ENCODE results near the gene KLK8.
"Not testable (repeated sequence)": the region's sequence is repeated elsewhere in the genome, so short reads cannot be mapped to it uniquely, and the experiment has no call there.

The KLK8 gene

GRCh38 chr19:50981587-50982146, 19.7 kb downstream of the KLK8 start:
- DNase-seq (ENCODE audit: low spot score): no peak

- DNase-seq (ENCODE audit: low spot score): no peak
Measured at GRCh38 chr19:50980208-50980607, 21.2 kb downstream of the KLK8 start.

- no peak for DNase-seq (ENCODE audit: low spot score)
Measured at GRCh38 chr19:50979758-50980157, 21.6 kb downstream of the KLK8 start.

- DNase-seq (ENCODE audit: low spot score): no peak
Measured at GRCh38 chr19:50978772-50979390, 22.5 kb downstream of the KLK8 start.

DNA sequence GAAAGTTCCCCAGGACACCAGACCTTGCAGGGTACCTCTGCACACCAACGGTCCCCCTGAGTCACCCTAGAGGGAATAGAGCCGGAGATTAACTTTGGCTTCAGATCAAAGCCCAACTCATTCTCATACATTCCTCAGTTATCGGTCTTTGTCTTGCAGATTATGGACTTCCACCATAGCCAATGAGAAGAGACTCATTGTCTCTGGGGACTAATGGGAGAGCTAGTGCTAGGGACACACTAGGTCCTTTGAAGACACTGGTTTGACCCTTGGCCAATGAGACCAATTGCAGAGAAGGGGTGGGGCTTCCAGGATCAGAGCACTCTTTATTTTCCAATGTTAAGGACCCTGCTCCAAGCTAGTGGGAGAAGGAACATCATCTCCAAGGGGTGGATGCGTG, 23.8 kb downstream of the KLK8 start:
- DNase-seq (ENCODE audit: low spot score): no peak

GRCh38 chr19:50975766-50976165, 25.6 kb downstream of the KLK8 start:
- no peak for DNase-seq (ENCODE audit: low spot score)

DNA sequence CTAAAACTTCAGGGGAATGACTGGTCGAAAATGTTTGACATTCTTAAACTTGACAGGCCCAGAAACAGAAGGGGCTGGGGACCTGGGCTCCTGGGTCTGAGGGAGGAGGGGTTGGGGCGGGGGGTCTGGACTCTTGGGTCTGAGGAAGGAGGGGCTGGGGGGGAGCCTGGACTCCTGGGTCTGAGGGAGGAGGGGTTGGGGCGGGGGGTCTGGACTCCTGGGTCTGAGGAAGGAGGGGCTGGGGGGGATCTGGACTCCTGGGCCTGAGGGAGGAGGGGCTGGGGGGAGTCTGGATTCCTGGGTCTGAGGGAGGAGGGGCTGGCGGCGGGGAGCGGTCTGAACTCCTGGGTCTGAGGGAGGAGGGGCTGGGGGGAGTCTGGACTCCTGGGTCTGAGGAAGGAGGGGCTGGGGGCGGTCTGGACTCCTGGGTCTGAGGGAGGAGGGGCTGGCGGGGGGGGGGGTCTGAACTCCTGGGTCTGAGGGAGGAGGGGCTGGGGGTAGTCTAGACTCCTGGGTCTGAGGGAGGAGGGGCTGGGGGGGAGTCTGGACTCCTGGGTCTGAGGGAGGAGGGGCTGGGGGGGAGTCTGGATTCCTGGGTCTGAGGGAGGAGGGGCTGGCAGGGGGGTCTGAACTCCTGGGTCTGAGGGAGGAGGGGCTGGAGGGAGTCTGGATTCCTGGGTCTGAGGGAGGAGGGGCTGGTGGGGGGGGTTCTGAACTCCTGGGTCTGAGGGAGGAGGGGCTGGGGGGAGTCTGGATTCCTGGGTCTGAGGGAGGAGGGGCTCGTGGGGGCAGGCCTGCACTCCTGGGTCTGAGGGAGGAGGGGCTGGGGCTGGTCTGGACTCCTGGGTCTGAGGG, 26.5 kb downstream of the KLK8 start:
- no peak for DNase-seq (ENCODE audit: low spot score)

GRCh38 chr19:50972795-50973376, 28.5 kb downstream of the KLK8 start:
- no peak for DNase-seq (ENCODE audit: low spot score)

GRCh38 chr19:50969810-50970209, 31.6 kb downstream of the KLK8 start:
- DNase-seq (ENCODE audit: low spot score): not testable (repeated sequence)

DNA sequence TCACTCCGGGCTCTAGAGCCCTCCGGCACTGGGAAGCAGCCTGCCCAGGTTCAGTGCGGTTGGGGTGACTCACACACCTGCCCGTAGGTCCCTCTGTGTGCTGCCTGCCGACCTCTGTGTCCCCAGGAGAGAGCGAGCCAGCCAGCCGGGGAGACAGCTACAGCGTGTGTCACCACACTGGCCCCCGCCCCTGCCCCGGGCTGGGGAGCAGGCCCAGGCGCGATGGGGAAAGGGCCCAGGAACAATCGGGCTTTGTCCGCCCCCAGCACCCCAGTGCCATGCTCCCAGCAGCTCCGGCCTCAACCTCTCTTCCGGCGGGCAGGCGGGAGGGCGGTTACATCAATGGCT, 32.0 kb downstream of the KLK8 start, which contains the start of gene KLK6:
Gene KLK6, minus strand, starts transcription at position 179 of the 348 bp plus-strand sequence. CDS start 1,487 bp downstream, outside the sequence.
- no peak for DNase-seq (ENCODE audit: low spot score)

GRCh38 chr19:50968716-50969412, 32.5 kb downstream of the KLK8 start:
- DNase-seq (ENCODE audit: low spot score): no peak

GRCh38 chr19:50967929-50968715, 33.3 kb downstream of the KLK8 start:
- no peak for DNase-seq (ENCODE audit: low spot score)

DNA sequence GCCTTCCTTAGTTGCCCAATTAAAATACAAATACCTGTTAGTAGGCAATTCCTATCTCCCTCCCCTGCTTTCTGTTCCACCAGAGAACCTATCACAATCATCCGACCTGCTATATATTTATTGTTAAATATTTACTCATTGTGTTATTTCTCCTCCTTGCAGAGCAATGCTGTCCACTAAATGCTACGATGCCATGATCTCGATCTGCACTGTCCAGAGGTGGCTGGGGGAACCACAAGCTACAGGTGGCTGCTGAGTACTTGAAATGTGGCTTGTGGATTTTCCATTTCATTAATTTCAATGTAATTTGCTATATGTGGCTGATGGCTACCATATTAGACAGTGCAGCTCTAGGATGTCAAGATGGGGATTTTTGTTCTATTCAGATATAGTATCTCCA, 37.1 kb downstream of the KLK8 start:
- no peak for DNase-seq (ENCODE audit: low spot score)

DNA sequence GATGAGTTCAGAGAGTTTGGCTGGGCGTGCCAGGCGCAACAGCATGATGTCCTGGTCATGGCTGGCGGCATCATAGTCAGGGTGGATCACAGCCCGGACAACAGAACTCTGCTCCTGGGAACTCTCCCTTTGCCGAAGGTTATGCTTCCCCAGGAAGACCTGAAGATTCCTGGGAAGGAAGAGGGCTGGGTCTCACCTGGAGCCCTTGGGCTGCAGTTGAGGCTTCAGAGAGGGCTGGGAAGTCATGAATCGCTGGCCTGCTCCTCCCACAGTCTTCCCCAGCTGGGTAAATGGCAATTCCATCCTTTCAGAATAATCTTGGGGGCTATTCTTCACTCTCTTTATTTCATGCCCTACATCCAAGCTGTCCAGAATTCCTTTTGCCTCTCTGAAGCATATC, 38.0 kb downstream of the KLK8 start:
- no peak for DNase-seq (ENCODE audit: low spot score)

GRCh38 chr19:50962245-50962644, 39.2 kb downstream of the KLK8 start:
- no peak for DNase-seq (ENCODE audit: low spot score)

DNA sequence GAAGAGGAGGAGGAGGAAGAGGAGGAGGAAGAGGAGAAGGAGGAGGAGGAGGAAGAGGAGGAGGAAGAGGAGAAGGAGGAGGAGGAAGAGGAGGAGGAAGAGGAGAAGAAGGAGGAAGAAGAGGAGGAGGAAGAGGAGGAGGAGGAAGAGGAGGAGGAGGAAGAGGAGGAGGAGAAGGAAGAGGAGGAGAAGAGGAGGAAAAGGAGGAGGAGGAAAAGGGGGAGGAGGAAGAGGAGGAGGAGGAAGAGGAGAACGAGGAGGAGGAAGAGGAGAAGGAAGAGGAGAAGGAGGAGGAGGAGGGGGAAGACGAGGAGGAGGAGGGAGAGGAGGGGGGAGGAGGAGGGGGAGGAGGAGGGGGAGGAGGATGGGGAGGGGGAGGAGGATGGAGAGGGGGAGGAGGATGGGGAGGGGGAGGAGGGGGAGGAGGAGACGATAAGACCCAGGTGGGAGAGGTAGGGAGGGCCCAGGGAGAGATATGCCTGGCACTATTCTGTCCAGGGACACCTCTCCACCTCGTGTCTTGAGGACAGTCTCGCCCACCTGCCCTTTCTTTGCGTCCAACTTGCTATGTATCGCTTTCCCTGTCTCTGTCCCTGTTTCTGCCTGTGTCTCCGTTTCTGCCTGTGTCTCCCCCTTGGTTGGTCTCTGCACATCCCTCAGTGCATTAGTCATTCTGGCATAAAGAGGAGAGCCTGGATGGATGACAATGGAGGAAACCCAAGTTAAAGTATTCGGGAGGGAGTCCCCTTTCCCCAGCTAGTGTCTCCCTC, 41.5 kb downstream of the KLK8 start:
- no peak for DNase-seq (ENCODE audit: low spot score)

- no peak for DNase-seq (ENCODE audit: low spot score)
Measured at GRCh38 chr19:50957587-50957986, 43.8 kb downstream of the KLK8 start.

GRCh38 chr19:50952910-50953309, 48.5 kb downstream of the KLK8 start, which contains the start of gene KLK5:
Gene KLK5 (minus strand): TSS chr19:50953038. CDS start chr19:50952657, 381 bp downstream.
- DNase-seq (ENCODE audit: low spot score): no peak

- DNase-seq (ENCODE audit: low spot score): no peak
Measured at GRCh38 chr19:50949861-50950260, 51.5 kb downstream of the KLK8 start.

DNA sequence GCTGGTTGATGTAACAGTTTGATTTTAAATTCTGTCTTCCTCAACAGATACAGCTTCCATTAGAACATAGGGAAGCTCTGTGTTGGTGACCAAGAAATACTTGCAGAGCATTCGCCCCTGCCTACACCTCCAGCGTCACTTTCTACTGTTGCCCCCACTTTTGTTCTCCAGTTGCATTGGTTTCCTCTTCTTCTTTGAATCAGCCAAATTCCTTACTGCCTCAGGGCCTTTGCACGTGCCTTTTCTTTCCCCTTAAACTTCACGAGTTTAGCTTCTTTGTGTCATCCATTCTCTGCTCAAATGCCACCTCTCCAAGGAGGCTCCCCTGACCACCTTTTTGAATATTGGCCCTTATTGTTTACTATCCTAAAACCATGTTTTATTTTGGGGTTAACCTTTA, 54.3 kb downstream of the KLK8 start:
- no peak for DNase-seq (ENCODE audit: low spot score)

All from AG08395 (cell line).